ENCODE results near the gene MFSD11. TPM values are rescaled to one million over a fixed set of nuclear protein-coding genes. Genes with fewer than 3 reads are reported as not detected.
"Not testable (repeated sequence)": the region's sequence is repeated elsewhere in the genome, so short reads cannot be mapped to it uniquely, and the experiment has no call there.

MFSD11 gene
- polyA plus RNA-seq, 3 donors: 19.8 to 24.8 (median 23.8) TPM

DNA sequence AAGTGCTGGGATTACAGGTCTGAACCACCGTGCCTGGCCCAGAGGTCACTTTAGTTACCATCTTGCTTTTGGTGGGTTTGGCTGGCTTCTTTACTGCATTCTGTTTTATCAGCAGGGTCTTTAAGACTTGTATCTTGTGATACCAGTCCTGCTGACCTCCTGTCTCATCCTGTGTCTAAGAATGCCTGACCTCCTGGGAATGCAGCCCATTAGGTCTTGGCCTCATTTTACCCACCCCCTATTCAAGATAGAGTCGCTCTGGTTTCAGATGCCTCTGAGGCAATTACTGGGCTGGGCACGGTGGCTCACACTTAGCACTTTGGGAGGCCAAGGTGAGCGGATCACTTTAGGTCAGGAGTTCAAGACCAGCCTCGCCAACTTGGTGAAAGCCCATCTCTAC, 63.8 kb downstream of the MFSD11 start:
- no peak overlapping the region for H3K9ac ChIP-seq (ENCODE audit: insufficient read depth, low read length, poor library complexity, severe bottlenecking)
- no peak overlapping the region for H3K27ac ChIP-seq (ENCODE audit: low read depth in 1 of 2, low read length in 2 of 2)
- Mint-ChIP-seq H3K4me1 (peaks cover 7% of the 10 kb centered on the region), H3K4me3 (no peak overlapping the region), H3K27me3 (ENCODE audit: low read depth in 3 of 3) (peaks cover 0 to 5% (median 2%) of the 10 kb centered on the region in 3 donors), H3K27ac (no peak overlapping the region), H3K36me3 (no peaks in the 10 kb centered on the region), H3K9me3 (peaks cover under 1 to 4% (median 1%) of the 10 kb centered on the region in 7 donors)
- DNase-seq: no peak
- intact Hi-C loops (cut with micrococcal nuclease): no loop called here
- TF ChIP-seq, protein P1, sequence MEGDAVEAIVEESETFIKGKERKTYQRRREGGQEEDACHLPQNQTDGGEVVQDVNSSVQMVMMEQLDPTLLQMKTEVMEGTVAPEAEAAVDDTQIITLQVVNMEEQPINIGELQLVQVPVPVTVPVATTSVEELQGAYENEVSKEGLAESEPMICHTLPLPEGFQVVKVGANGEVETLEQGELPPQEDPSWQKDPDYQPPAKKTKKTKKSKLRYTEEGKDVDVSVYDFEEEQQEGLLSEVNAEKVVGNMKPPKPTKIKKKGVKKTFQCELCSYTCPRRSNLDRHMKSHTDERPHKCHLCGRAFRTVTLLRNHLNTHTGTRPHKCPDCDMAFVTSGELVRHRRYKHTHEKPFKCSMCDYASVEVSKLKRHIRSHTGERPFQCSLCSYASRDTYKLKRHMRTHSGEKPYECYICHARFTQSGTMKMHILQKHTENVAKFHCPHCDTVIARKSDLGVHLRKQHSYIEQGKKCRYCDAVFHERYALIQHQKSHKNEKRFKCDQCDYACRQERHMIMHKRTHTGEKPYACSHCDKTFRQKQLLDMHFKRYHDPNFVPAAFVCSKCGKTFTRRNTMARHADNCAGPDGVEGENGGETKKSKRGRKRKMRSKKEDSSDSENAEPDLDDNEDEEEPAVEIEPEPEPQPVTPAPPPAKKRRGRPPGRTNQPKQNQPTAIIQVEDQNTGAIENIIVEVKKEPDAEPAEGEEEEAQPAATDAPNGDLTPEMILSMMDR (IDR thresholded peaks at IDR 0.05): no peak
- no peaks in the 10 kb centered on the region for H3K79me2 ChIP-seq (ENCODE audit: insufficient read depth, low read length)
- H3K4me3 ChIP-seq (replicated peaks in 1 of 3; ENCODE audit: low read depth in 2 of 3, low read length in 3 of 3): no peak overlapping the region
- no peaks in the 10 kb centered on the region for H4K20me1 ChIP-seq (ENCODE audit: insufficient read depth, low read length)
- H3K4me1 ChIP-seq (ENCODE audit: control insufficient read depth in 1 of 2, insufficient read depth in 2 of 2, low read length in 2 of 2): peaks cover 0 to 4% of the 10 kb centered on the region in 2 donors
- no peak overlapping the region for H2AFZ ChIP-seq (ENCODE audit: insufficient read depth, low read depth, low read length, poor library complexity, severe bottlenecking)
- no peak overlapping the region for H3K4me2 ChIP-seq (replicated peaks; ENCODE audit: extremely low read depth, low read length, poor library complexity, severe bottlenecking)
- no peaks in the 10 kb centered on the region for H3K9me3 ChIP-seq (replicated peaks in 1 of 2; ENCODE audit: control insufficient read depth in 1 of 2, insufficient read depth in 1 of 2, low read length in 2 of 2)
- H3K36me3 ChIP-seq (replicated peaks in 1 of 2; ENCODE audit: control insufficient read depth in 1 of 2, insufficient read depth in 2 of 2, low read length in 2 of 2): no peaks in the 10 kb centered on the region
- WGBS (ENCODE audit: insufficient coverage): 88% methylated on average over 3 of the region's 5 CpGs
- no peaks in the 10 kb centered on the region for H3K27me3 ChIP-seq (ENCODE audit: control insufficient read depth in 2 of 2, insufficient read depth in 2 of 2, low read length in 2 of 2)

- Histone ChIP-seq H3K4me2 (replicated peaks; ENCODE audit: extremely low read depth, low read length, poor library complexity, severe bottlenecking) (no peak overlapping the region), H3K9me3 (replicated peaks in 1 of 2; ENCODE audit: control insufficient read depth in 1 of 2, insufficient read depth in 1 of 2, low read length in 2 of 2) (no peaks in the 10 kb centered on the region), H3K4me1 (ENCODE audit: control insufficient read depth in 1 of 2, insufficient read depth in 2 of 2, low read length in 2 of 2) (peaks cover 0 to 4% of the 10 kb centered on the region in 2 donors), H3K27ac (ENCODE audit: low read depth in 1 of 2, low read length in 2 of 2) (no peak overlapping the region), H4K20me1 (ENCODE audit: insufficient read depth, low read length) (no peaks in the 10 kb centered on the region), H3K79me2 (ENCODE audit: insufficient read depth, low read length) (no peaks in the 10 kb centered on the region), H2AFZ (ENCODE audit: insufficient read depth, low read depth, low read length, poor library complexity, severe bottlenecking) (no peak overlapping the region), H3K9ac (ENCODE audit: insufficient read depth, low read length, poor library complexity, severe bottlenecking) (no peak overlapping the region), H3K4me3 (replicated peaks in 1 of 3; ENCODE audit: low read depth in 2 of 3, low read length in 3 of 3) (no peak overlapping the region), H3K27me3 (ENCODE audit: control insufficient read depth in 2 of 2, insufficient read depth in 2 of 2, low read length in 2 of 2) (no peaks in the 10 kb centered on the region), H3K36me3 (replicated peaks in 1 of 2; ENCODE audit: control insufficient read depth in 1 of 2, insufficient read depth in 2 of 2, low read length in 2 of 2) (no peaks in the 10 kb centered on the region)
- no peaks in the 10 kb centered on the region for H3K27me3 Mint-ChIP-seq (ENCODE audit: low read depth in 3 of 3)
- no peak overlapping the region for H3K4me3 Mint-ChIP-seq
- H3K27ac Mint-ChIP-seq: no peak overlapping the region
- intact Hi-C loops (cut with micrococcal nuclease): no loop called here
- TF ChIP-seq, protein P1 (IDR thresholded peaks at IDR 0.05): no peak
- no peaks in the 10 kb centered on the region for H3K36me3 Mint-ChIP-seq
- H3K4me1 Mint-ChIP-seq: peaks cover 7% of the 10 kb centered on the region
- DNase-seq: no peak
- WGBS (ENCODE audit: insufficient coverage): 74% methylated on average over 7 of the region's 9 CpGs
- H3K9me3 Mint-ChIP-seq: peaks cover 3 to 8% (median 5%) of the 10 kb centered on the region in 7 donors
Measured at GRCh38 chr17:76805319-76805718, 67.4 kb downstream of the MFSD11 start.

GRCh38 chr17:76806151-76806550, 68.2 kb downstream of the MFSD11 start:
- H3K27me3 ChIP-seq (ENCODE audit: control insufficient read depth in 2 of 2, insufficient read depth in 2 of 2, low read length in 2 of 2); H3K27me3 Mint-ChIP-seq (ENCODE audit: low read depth in 3 of 3); H3K79me2 ChIP-seq (ENCODE audit: insufficient read depth, low read length); H3K36me3 ChIP-seq (replicated peaks in 1 of 2; ENCODE audit: control insufficient read depth in 1 of 2, insufficient read depth in 2 of 2, low read length in 2 of 2); H3K27ac Mint-ChIP-seq; intact Hi-C loops (cut with micrococcal nuclease); H3K4me3 Mint-ChIP-seq; H3K4me1 ChIP-seq (ENCODE audit: control insufficient read depth in 1 of 2, insufficient read depth in 2 of 2, low read length in 2 of 2); H2AFZ ChIP-seq (ENCODE audit: insufficient read depth, low read depth, low read length, poor library complexity, severe bottlenecking); H3K9ac ChIP-seq (ENCODE audit: insufficient read depth, low read length, poor library complexity, severe bottlenecking); H3K4me3 ChIP-seq (replicated peaks in 1 of 3; ENCODE audit: low read depth in 2 of 3, low read length in 3 of 3); H3K4me2 ChIP-seq (replicated peaks; ENCODE audit: extremely low read depth, low read length, poor library complexity, severe bottlenecking); H4K20me1 ChIP-seq (ENCODE audit: insufficient read depth, low read length); H3K27ac ChIP-seq (ENCODE audit: low read depth in 1 of 2, low read length in 2 of 2); DNase-seq; H3K9me3 ChIP-seq (replicated peaks in 1 of 2; ENCODE audit: control insufficient read depth in 1 of 2, insufficient read depth in 1 of 2, low read length in 2 of 2); H3K4me1 Mint-ChIP-seq; H3K9me3 Mint-ChIP-seq; H3K36me3 Mint-ChIP-seq: not testable (repeated sequence)
- 91% methylated on average over 19 of the region's 32 CpGs for WGBS (ENCODE audit: insufficient coverage)
